OCI-M1 (cell line): Measurements from ENCODE around the gene COL4A2.
"Not testable (repeated sequence)": the region's sequence is repeated elsewhere in the genome, so short reads cannot be mapped to it uniquely, and the experiment has no call there.

Experiments
- DNase-seq: peaks from one replicate; lab custom pipeline; 2025; lab: John Stamatoyannopoulos, UW

Gene COL4A2

GRCh38 chr13:110518226-110518525, 211.1 kb downstream of the COL4A2 start:
- DNase-seq, result no peak

DNA sequence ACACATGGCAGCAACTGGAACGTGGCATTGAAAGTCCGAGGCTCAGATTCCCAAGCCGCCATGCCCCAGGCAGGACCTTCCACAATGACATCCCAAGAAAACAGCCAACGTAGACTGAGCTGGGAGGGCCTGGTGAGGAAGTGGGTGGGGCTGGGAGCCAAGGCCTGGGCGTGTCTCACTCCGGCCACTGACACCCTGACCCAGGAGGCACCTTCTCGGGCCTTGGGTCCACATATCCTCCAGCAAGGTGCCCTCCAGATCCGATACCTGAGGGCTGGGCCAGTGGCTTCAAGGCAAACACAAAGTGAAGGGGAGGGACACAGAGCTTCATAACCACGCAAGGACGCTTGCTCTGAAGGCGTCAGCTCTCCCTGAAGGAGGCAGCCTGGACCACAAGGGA, 211.5 kb downstream of the COL4A2 start:
- no peak for DNase-seq

DNA sequence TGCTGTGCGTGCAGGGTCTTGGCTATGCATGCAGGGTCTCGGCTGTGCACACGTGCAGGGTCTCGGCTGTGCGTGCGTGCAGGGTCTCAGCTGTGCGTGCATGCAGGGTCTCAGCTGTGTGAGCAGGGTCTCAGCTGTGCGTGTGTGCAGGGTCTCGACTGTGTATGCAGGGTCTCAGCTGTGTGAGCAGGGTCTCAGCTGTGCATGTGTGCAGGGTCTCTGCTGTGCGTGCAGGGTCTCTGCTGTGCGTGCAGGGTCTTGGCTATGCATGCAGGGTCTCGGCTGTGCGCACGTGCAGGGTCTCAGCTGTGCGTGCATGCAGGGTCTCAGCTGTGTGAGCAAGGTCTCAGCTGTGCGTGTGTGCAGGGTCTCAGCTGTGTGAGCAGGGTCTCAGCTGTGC, 212.0 kb downstream of the COL4A2 start:
- DNase-seq, result no peak

GRCh38 chr13:110519506-110519905, 212.4 kb downstream of the COL4A2 start:
- no peak for DNase-seq

GRCh38 chr13:110520431-110521295, 213.6 kb downstream of the COL4A2 start:
- no peak for DNase-seq

DNA sequence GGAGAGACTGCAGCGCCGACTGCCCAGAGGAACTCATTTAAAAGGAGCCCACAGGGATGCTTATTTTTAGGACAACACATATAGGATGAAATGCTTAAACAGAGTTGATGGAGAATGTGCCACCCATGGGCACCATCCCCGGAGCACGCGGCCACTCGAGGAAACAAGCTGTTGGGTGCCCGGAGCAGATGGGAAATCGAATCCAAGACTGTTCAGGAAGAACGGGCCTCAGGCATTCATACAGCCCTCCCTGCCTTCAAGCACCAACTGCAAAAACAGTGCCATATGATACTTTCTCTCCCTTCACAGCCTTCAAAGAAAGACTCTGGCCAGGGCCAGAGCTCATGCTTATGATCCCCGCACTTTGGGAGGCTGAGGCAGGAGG, 214.2 kb downstream of the COL4A2 start:
- DNase-seq, result no peak

GRCh38 chr13:110521946-110522345, 214.9 kb downstream of the COL4A2 start:
- DNase-seq, result no peak

DNA sequence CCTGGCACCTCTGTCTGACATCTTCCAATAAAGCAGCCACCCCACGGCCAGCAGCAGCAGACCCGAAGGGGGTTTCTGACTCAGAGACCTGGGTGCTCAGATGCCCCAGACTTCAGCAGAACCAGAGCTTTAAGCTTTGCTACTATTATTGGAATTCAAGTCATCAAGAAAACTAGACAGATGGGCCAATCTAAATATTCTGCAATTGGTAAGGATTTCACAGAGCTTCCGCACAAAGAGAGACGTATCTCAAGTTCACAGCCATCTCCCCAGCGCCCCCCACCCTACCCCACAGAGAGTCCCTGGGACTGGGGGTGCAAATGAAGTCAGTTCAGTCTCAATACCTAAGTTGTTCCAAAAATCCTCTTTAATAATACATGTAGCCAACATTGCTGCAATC, 215.6 kb downstream of the COL4A2 start:
- DNase-seq, result no peak

DNA sequence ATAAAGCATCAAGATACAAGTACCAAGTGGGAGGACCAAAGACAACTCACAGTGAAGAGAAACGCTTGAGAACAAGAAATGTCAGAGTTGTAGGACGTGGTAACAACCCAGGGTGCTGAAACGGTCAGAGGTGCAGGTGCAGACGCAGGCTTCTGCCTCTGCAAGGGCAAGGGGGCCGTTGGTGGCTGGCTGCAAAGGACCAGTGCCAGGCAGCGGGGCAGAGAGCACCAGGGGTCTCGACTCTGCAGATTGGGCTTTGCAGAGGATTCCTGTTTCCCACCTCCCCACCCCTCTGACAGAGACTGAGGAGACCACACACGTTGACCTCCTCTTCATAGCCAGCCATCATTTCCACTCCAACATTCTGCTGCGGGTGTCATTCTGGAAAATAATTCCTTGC, 216.1 kb downstream of the COL4A2 start:
- DNase-seq, result no peak

GRCh38 chr13:110523838-110524540, 216.9 kb downstream of the COL4A2 start:
- DNase-seq, result no peak

DNA sequence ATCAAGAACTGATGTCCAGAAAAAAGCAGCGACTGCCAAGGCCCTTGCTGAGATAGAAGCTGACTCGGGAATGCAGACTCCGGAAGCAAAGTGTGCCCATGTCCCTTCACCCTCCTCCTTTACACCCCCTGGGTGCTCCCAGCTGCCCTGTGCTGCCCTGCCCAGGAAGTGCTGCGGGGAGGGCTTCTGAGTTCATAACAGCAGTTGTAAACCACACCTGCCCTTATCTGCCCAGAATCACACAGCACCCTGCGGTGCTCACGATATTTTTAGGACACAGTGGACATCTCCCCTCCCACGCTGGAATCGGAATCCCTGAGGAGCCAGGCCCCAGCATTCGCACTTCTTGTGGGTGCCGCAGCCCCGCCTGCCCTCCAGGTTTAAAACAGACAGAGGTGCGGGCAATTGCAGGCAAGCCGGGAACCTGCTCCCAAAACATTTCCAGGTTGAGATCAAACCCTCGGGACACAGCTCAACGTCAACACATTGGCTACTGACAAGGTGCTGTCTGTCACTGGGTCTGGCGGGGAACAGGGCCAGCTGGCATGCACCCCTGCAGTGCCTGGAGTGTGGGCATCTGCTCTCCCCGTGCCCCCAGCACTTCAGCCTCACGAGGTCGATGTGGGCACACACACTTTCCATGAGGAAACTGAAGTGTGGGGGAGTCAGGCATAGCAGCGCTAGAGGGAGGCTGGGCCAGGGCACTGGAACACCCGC, 217.6 kb downstream of the COL4A2 start:
- DNase-seq, result no peak

DNA sequence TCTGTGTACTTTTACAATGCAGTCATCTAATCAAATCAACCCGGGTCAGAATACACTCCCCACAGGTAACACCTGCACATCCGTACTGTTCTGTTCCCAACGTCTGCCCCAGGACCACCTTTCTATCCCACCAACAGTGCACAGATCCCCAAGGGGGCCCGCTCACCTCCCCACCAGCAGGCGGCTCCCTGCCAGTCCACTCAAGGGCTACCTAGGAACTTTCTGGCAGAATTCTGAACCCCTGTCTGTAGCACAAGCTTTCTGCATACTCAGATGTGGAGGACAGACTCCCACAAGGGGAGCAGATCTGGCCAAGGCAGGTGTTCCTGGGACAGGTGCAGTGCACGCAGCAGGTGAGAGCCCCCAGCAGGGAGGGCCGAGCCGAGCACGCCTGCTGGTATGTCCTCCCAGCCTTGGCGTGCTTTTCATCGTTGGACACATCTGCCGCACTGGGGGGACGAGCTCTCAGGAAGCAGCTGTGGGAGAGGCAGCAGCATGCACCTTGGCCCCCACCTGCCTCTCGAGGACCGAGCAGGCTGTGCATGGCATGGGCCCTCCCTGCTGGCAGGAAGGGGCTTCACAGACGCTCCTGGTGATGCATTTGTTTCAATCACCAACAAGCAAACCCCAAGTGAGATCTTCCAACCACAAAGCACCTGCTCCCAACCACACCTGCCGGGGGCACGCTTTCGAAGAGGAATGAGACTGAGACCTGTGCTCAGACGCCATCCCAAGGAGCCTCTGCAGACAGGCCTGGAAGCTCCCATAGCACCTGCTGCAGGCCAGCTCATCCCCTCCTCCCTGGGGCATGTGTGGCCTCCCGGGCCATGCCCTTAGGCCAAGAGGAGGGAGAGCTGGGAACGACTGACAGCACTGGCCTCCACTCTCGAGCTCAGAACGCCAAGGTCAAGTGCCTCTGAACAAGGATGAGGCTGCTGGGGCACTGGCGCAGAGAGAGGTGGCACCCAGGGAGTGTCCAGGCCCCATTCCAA, 218.5 kb downstream of the COL4A2 start:
- DNase-seq, result no peak

DNA sequence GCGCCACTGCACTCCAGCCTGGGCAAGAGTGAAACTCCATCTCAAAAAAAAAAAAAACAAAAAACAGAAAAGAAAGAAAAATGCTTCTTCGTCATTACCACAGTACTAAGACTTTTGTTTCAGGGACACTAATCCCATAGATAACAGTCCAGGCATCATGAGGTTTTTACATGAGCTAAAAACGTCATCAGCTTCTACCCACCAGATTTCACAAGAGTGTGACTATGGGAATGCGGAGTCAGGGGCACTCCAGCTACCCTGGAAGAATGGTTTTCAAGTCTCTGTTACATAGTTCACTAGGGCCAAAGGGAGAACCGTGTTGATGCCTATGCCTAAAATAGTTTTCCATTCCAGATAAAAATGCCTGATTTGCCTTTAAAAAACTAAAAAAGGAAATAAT, 221.3 kb downstream of the COL4A2 start:
- peak; percentile 34 for DNase-seq

GRCh38 chr13:110528911-110529310, 221.8 kb downstream of the COL4A2 start:
- DNase-seq, result no peak

GRCh38 chr13:110529522-110530311, 222.6 kb downstream of the COL4A2 start:
- DNase-seq, result no peak

GRCh38 chr13:110531100-110531499, 224.0 kb downstream of the COL4A2 start:
- DNase-seq, result no peak

GRCh38 chr13:110531671-110532083, 224.6 kb downstream of the COL4A2 start:
- no peak for DNase-seq

GRCh38 chr13:110532258-110532657, 225.2 kb downstream of the COL4A2 start:
- DNase-seq, result not testable (repeated sequence)

GRCh38 chr13:110533771-110534670, 226.9 kb downstream of the COL4A2 start:
- DNase-seq, result no peak

DNA sequence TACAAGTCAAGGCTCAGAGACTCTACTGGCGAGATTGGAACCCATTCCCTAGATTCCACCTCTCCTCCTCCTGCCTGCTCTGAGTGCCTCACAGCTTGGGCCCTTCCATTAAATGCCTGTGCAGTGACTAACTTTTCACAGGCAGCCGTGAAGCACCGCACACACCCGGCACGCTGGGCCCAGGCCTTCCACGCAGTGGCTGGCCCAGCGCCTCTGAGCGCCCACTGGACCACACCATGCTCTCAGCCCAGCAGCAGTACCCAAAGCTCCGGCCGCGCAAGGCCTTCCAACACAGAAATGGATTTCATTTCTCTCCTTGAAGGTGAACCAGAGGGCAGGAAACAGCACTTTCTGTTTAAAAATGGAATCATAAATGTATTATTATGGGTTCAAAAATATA, 228.4 kb downstream of the COL4A2 start:
- DNase-seq, result no peak
